Activated CD4-positive, alpha-beta T cell treated with anti-CD3 and anti-CD28 coated beads for 24 hours (primary cell): ENCODE measurements around the gene SCNN1B.
"Not testable (repeated sequence)": the region's sequence is repeated elsewhere in the genome, so short reads cannot be mapped to it uniquely, and the experiment has no call there.

Experiments used
- DNase-seq, 2 donors: peaks; one replicate each; pipeline ENCODE4 v3.0.0-alpha.2; 2020; ENCODE audit warnings: low read depth in 2 of 2

SCNN1B gene, protein sequence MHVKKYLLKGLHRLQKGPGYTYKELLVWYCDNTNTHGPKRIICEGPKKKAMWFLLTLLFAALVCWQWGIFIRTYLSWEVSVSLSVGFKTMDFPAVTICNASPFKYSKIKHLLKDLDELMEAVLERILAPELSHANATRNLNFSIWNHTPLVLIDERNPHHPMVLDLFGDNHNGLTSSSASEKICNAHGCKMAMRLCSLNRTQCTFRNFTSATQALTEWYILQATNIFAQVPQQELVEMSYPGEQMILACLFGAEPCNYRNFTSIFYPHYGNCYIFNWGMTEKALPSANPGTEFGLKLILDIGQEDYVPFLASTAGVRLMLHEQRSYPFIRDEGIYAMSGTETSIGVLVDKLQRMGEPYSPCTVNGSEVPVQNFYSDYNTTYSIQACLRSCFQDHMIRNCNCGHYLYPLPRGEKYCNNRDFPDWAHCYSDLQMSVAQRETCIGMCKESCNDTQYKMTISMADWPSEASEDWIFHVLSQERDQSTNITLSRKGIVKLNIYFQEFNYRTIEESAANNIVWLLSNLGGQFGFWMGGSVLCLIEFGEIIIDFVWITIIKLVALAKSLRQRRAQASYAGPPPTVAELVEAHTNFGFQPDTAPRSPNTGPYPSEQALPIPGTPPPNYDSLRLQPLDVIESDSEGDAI

DNA sequence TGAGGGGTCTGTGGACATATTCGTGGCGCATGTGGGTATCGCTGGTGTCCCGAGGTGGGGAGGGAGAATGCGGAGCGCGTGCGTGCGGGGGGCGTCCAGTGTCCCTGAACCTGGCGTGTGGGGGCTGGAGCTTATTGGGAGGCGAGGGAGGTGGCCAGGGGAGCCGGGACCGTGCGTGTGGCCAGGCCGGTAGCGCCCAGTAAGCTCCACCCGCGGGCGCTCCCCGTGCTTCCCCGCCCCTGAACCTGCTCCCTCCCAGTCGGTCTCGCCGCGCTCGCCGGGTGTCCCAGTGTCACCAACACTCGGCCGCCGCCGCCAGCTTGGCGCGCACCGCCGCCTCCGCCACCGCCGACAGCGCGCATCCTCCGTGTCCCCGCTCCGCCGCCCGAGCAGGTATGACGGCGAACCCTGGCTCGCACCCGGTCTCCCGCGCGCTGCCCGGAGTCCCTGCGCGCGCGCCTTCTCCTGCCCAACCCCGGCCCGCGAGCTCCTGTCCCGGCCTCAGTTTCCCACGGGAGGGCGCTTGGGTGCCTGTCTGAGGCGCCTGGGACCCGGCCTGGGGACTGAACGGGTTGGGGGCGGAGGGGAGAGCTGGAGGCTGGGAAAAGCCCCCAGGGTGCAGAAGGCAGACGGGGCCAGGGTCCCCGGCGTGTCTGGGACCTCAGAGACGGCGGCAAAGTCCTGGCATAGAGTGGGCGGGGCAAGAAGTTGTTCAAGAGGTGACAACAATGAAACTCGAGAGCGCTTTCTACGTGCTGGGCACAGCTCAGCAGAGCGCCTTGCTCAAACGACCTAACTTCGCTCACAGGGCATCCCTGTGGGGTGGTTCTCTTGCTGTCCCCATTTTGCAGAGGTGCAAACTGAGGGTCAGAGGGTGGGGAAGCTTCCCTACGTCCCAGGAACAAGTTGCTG is at the start of gene SCNN1B:
TSS of gene SCNN1B (plus strand) at position 258 of the 912 bp plus-strand sequence. CDS start 46,298 bp downstream, outside the sequence.
- DNase-seq = no peak

DNA sequence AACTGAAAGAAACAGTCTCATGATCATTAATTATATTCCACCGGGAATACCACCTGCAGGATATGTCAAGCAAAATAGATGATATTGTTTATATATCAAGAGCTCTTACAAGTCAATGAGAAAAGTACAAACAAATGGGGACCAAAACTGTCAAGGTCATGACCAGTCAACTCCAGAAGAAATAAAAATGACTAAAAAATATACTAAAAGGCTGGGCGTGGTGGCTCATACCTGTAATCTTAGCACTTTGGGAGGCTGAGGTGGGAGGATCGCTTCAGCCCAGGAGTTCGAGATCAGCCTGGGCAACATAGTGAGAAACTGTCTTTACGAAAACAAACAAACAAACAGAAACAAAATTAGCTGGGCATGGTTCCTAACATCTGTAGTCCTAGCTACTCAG is 49.8 kb upstream of the SCNN1B start:
- no peak for DNase-seq

DNA sequence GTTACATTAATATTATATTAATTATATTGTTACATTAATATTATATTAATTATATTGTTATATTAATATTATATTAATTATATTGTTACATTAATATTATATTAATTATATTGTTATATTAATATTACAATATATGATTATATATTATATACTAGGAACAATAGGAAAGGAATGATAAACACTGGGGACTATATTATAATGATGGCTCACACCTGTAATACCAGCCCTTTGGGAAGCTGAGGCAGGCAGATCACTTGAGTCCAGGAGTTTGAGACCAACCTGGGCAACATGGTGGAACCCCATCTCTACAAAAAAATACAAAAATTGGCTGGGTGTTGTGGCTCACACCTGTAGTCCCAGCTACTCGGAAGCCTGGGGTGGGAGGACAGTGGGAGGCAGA is 48.5 kb upstream of the SCNN1B start:
- not testable (repeated sequence) for DNase-seq

DNA sequence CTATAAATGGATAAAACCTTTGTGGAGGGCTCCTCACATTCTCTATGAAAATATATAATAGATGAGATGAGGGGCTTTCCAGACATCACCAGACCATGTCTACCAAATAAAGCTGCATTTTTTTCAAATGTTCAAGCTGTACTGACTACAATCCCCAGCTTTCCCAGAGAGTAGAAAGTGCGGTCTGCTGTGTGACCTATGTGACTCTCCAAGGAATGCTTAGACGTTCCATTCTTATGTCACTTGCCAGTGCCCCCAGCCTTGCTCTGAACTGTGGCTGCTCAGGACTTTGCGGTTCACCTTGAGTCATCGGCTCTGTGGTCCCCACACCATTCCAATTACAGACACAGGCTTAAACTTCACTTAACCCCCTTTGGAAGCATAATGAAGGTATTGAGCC is 47.8 kb upstream of the SCNN1B start:
- no peak for DNase-seq

DNA sequence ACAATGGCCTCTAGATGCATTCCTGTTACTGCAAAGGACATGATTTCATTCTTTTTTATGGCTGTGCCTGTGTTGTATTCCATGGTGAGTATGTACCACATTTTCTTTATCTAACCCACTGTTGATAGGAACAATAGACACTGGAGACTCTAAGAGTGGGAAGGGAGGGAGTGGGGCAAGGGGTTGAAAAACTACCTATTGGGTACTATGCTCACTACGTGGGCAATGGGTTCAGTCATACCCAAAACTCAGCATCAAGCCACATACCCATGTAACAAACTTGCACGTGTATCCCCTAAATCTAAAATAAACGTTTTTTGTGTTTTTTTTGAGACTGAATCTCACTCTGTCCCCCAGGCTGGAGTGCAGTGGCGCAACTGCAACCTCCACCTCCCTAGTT is 47.1 kb upstream of the SCNN1B start:
- DNase-seq = no peak

DNA sequence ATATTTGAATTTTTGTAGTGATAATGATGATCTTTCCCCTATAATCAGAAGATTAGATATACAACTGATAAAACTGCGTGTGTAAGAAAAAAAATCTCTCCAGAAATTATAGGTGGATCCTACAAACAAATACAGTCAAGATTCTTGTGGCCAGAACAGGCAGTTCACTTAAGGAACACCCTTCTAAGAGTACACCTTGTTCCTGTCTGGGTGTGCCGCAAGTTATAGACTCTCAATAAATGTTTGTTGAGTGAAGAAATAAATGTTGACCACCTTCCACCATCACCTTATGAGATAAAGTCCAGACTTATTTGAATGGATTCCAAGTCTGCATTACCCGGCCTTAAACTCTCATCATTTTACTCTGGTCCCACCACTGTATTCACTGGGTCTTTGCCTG is 45.7 kb upstream of the SCNN1B start:
- DNase-seq = no peak

GRCh38 chr16:23257682-23258081 is 44.4 kb upstream of the SCNN1B start:
- no peak for DNase-seq

DNA sequence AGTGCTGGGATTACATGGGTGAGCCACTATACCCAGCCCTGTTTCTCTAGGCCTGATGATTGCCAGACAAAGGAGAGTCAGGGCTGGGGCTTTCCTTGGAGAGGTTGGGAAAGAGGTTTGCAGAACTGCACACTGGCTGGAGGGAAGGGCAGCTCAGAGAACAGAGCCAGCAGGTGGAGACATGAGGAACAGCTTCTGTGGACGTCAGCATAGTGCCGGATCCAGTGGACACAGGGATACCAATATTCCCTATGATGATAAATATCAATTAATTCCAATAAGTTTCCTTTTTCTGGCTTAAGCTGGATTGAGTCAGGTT is 43.2 kb upstream of the SCNN1B start:
- no peak for DNase-seq

GRCh38 chr16:23267647-23268046 is 34.5 kb upstream of the SCNN1B start:
- no peak for DNase-seq

DNA sequence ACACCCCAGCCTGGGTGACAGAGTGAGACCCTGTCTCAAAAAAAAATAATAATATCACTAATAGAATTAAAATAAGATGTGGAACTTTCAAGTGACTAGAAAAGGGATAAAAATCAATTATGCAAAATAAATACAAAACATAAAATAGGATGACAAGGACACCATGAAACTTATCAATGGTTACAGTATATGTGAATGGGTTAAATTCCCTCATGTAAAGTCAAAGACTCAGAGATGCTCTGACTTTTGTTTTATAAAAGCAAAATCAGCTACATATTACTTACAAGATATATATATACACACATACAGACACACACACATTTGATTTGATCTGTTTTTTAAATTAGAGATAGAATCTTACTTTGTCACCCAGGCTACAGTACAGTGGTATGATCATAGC is 33.5 kb upstream of the SCNN1B start:
- no peak for DNase-seq

GRCh38 chr16:23269248-23269953 is 32.7 kb upstream of the SCNN1B start:
- no peak for DNase-seq

DNA sequence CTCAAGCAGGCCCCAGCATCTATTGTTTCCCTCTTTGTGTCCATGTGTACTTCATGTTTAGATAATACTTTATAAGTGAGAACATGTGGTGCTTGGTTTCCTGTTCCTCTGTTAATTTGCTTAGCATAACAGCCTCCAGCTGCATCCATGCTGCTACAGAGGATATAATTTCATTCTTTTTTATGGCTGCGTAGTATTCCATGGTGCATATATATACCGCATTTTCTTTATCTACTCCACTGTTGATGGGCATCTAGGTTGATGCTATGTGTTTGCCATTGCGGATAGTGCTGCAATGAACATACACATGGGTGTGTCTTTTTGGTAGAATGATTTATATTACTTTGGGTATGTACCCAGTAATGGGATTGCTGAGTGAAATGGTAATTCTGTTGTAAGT is 31.4 kb upstream of the SCNN1B start:
- DNase-seq = no peak

DNA sequence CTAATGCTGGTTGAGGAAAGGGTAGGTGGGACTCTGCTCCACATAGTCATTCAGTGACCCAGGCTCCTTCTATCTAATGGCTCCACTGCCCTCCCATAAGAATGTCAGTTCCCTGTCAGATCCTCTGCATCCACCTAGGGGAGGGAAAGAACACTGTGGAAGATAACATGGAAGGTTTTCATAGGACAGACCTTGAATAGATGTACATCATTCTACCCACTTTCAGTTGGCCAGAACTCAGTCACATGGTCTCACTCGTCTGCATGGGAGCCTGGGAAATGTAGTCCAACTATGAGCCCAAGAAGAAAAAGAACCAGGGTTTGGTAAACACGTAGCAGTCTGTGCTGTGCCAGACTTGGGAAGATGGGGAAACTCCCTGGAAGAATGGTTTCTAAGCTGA is 27.1 kb upstream of the SCNN1B start:
- no peak for DNase-seq

GRCh38 chr16:23276821-23277220 is 25.3 kb upstream of the SCNN1B start:
- no peak for DNase-seq

GRCh38 chr16:23278031-23278430 is 24.1 kb upstream of the SCNN1B start:
- no peak for DNase-seq

GRCh38 chr16:23279721-23280153 is 22.4 kb upstream of the SCNN1B start:
- DNase-seq = no peak

DNA sequence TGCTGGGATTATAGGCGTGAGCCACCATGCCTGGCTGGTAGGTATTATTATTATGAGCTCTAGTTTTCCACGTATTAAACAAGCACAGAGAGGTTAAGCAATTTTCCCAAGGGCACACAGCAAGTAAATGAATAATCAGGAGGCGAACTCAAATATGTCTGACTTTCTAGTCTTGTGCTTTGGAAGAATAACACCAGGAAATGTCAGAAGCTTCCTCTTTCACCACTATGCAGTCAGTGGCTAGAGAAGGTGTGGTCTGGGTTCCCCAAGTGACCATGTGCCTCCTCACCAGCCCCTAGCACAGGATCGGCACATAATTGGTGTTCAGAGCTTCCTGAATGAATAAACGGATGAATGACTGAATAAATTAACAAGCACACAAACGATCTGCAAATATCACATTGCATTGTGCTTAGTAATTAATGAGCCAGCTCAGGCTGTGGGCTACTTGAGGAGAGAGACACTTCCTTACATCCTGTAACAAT is 21.6 kb upstream of the SCNN1B start:
- no peak for DNase-seq

DNA sequence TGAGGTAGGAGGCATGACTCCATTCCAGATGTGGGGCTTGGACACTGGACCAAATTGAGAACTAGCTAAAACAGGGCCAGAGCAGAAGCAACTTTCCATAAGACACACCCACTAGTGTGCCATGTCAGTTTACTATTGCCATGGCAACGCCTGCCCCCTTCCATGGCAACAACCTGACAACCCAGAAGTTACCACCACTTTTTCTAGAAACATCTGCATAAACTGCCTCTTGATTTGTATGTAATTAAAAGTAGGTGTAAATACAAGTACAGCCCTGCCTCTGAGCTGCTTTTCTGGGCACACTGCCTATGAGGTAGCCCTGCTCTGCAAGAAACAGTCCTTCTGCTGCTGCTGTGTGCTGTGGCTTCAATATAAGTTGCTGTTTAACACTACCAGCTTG is 19.5 kb upstream of the SCNN1B start:
- no peak for DNase-seq

GRCh38 chr16:23283571-23283970 is 18.5 kb upstream of the SCNN1B start:
- no peak for DNase-seq

DNA sequence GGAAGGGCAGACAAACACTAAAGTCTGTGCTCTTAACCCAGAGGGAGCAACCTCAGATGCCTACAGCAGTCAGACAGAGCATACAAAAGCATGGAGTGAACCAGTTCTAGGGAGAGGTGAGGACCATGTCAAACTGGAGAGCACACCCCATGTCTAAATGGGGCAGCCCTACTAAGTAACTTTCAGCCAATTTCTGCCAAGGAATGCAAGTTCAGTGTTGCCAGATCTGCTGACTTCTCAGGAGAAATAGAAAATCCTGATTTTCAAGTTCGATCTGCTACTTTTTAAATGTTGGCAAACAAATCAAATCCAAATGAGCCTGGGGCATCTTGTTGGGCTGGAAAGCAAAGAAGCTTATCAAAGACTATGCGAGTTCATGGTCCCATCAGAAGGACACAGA is 17.5 kb upstream of the SCNN1B start:
- no peak for DNase-seq

GRCh38 chr16:23286131-23286532 is 16.0 kb upstream of the SCNN1B start:
- DNase-seq = no peak

DNA sequence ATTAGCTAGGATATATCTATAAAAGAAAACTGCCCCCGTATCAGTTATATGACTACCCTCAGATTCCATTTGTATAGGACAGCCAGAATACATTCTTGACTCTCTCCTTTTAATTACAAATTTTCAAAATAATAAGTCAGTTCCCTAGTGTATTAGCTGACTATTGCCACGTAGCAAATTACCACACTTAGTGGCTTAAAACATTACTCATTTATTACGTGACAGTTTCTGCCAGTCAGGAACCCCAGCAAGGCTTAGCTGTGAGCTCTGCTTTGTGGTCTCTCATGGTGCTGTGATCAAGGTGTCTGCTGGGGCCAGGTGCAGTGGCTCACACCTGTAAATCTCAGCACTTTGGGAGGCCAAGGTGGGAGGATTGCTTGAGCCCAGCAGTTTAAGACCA is 13.9 kb upstream of the SCNN1B start:
- no peak for DNase-seq
